Right lobe of liver (tissue), 6 donors: ENCODE data around the gene SPAG7. TPM values are rescaled to one million over a fixed set of nuclear protein-coding genes. Genes with fewer than 3 reads are reported as not detected.
A peak's percentile ranks its signal among the peaks of the same experiment; 100 is the strongest.
"Not testable (repeated sequence)": the region's sequence is repeated elsewhere in the genome, so short reads cannot be mapped to it uniquely, and the experiment has no call there.

Experiments used
- ATAC-seq, 4 donors: fragments of 200-7000 bp; cut with Tn5 transposase; one replicate each; pipeline ENCODE4 v1.9.1; 2020; ENCODE audit warnings: mild to moderate bottlenecking in 4 of 4, moderate library complexity in 4 of 4
- DNase-seq, 3 donors: peaks; one replicate each; pipeline ENCODE4 v3.0.0-alpha.2; 2020
- H3K27ac ChIP-seq, 3 donors: fragments of 200-600 bp; one replicate each; pipeline ENCODE4 v1.8.0; 2022
- H3K27me3 ChIP-seq, 2 donors: fragments of 200-600 bp; one replicate each; pipeline ENCODE4 v1.8.0; 2022
- H3K36me3 ChIP-seq, 4 donors: fragments of 200-600 bp; sonication (generic) in 1 of 4; one replicate each; pipeline versions ENCODE4 v1.5.1 to v1.8.0; 2017 to 2022; ENCODE audit warnings: control low read depth in 1 of 4
- H3K4me1 ChIP-seq, 4 donors: fragments of 200-600 bp; sonication (generic) in 1 of 4; one replicate each; pipeline versions ENCODE4 v1.5.1 to v1.8.0; 2017 to 2022; ENCODE audit warnings: control low read depth in 1 of 4
- H3K4me3 ChIP-seq, 3 donors: fragments of 200-600 bp; one replicate each; pipeline ENCODE4 v1.8.0; 2022
- H3K9me3 ChIP-seq, 4 donors: fragments of 200-600 bp; sonication (generic) in 1 of 4; one replicate each; pipeline versions ENCODE4 v1.5.1 to v1.8.0; 2017 to 2022; ENCODE audit warnings: control low read depth in 1 of 4
- POLR2A ChIP-seq: fragments of 450-650 bp; IDR thresholded peaks from one replicate; pipeline ENCODE4 v1.6.1; 2017; ENCODE audit warnings: antibody characterized with exemption, mild to moderate bottlenecking
- WGBS: methylation state at CpG from one replicate; pipeline ENCODE4 v1.1.6; 2018; ENCODE audit warnings: low coverage, low lambda C conversion rate; ENCODE audit not compliant: insufficient coverage; ENCODE audit errors: missing lambda C conversion rate; 5-methylcytosine and 5-hydroxymethylcytosine counted together
- intact Hi-C, 2 donors: fragments of 100-400 bp; cut with DNase I; formaldehyde crosslinking; loops; one replicate each; pipeline versions ENCODE4 v1.11.2 to v1.14.1; 2022
- total RNA-seq, 6 experiments: library from RNA; depleted of rRNA in 2 of 6; stranded (reverse); fragments of >200 nt in 2 of 6; fragmentation: NEBNext Ultra II Directional in 3 of 6; extraction: Animal tissue kit (Norgen Biotek cat#: 25700) in 3 of 6; gene quantifications; one replicate each; pipeline versions ENCODE4 v1.1.0 to v1.2.4, GENCODE V29; 2016 to 2023
- TF ChIP-seq, protein P1 (sequence below), 4 donors: fragments of 200-600 bp in 3 of 4; fragments of 450-650 bp in 1 of 4; IDR thresholded peaks; one replicate each; pipeline versions ENCODE4 v1.5.1 to v1.8.0; 2016 to 2022; ENCODE audit warnings: antibody characterized with exemption in 4 of 4, mild to moderate bottlenecking in 2 of 4
- donor health status: DM: no; HTN: yes; CAD: no.
- donor health status: DM: no; HTN: no; CAD: no.
- donor health status: DM: no; HTN: no; CAD: no.
- donor health status: DM: no; HTN: yes; CAD: no.
- donor health status: DM: no; HTN: yes; CAD: no.

SPAG7 gene
- total RNA-seq, 6 experiments from 2014 or later, result 22.3 to 33.9 (median 26.4) TPM

DNA sequence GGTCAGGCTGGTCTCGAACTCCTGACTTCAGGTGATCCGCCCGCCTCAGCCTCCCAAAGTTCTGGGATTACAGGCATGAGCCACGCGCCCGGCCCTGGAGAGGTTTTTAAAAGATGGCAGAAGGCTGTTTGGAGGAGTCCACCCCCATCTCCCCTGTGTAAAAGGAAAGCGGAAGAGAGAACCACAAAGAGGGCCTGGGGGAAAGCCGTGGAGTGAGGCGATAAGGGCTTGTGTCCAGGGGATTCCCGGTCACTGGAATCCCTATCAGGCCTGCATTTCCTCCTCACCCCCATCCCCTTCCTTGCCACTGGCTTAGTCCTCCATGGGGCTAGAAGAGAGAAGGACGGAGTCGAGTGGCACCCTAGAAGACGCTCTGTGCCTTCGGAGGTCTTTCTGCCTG, 35.7 kb downstream of the SPAG7 start, which contains the start of gene GP1BA:
TSS of gene GP1BA (plus strand) at position 315 of the 400 bp plus-strand sequence. CDS start 328 bp downstream, outside the sequence.
- intact Hi-C loops, result no loop called here
- 77% methylated on average over 13 of the region's 14 CpGs for WGBS
- Histone ChIP-seq H3K27ac (no peak within 1 kb of the TSS), H3K4me3 (no peak within 1 kb of the TSS), H3K27me3 (no peaks in the 10 kb centered on the region), H3K36me3 (peaks cover 0 to 5% (median 0%) of the 10 kb centered on the region in 4 donors), H3K4me1 (peaks cover 0 to 13% (median 5%) of the 10 kb centered on the region in 4 donors), H3K9me3 (no peaks in the 10 kb centered on the region)
- ATAC-seq (peak in 1 of 4 donors; percentile 41), DNase-seq (no peak)
- TF ChIP-seq, protein P1, sequence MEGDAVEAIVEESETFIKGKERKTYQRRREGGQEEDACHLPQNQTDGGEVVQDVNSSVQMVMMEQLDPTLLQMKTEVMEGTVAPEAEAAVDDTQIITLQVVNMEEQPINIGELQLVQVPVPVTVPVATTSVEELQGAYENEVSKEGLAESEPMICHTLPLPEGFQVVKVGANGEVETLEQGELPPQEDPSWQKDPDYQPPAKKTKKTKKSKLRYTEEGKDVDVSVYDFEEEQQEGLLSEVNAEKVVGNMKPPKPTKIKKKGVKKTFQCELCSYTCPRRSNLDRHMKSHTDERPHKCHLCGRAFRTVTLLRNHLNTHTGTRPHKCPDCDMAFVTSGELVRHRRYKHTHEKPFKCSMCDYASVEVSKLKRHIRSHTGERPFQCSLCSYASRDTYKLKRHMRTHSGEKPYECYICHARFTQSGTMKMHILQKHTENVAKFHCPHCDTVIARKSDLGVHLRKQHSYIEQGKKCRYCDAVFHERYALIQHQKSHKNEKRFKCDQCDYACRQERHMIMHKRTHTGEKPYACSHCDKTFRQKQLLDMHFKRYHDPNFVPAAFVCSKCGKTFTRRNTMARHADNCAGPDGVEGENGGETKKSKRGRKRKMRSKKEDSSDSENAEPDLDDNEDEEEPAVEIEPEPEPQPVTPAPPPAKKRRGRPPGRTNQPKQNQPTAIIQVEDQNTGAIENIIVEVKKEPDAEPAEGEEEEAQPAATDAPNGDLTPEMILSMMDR (IDR thresholded peaks at IDR 0.05), result no peak
- TF ChIP-seq POLR2A, result no peak

DNA sequence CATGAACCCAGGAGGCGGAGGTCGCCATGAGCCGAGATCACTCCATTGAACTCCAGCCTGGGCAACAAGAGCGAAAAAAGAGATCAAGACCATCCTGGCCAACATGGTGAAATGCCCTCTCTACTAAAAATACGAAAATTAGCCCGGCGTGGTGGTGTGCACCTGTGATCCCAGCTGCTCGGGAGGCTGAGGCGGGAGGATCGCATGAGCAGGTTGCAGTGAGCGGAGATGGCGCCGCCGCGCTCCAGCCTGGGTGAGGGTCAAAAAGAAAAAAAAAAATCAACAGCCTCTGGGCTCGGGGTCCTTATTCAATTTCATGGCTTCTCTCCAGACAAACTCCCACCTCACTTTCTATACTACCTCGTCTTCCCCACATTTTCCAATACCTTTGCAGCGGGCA, 38.7 kb downstream of the SPAG7 start:
- intact Hi-C loops, result no loop called here
- Histone ChIP-seq H3K27ac (no peak overlapping the region), H3K4me1 (peaks cover 0 to under 1% (median 0%) of the 10 kb centered on the region in 4 donors), H3K27me3 (no peaks in the 10 kb centered on the region), H3K4me3 (no peak overlapping the region), H3K9me3 (no peaks in the 10 kb centered on the region), H3K36me3 (no peaks in the 10 kb centered on the region)
- WGBS, result 92% methylated on average over 18 of the region's 18 CpGs
- DNase-seq (no peak), ATAC-seq (no peak)
- no peak for TF ChIP-seq POLR2A
- TF ChIP-seq, protein P1 (IDR thresholded peaks at IDR 0.05), result no peak

DNA sequence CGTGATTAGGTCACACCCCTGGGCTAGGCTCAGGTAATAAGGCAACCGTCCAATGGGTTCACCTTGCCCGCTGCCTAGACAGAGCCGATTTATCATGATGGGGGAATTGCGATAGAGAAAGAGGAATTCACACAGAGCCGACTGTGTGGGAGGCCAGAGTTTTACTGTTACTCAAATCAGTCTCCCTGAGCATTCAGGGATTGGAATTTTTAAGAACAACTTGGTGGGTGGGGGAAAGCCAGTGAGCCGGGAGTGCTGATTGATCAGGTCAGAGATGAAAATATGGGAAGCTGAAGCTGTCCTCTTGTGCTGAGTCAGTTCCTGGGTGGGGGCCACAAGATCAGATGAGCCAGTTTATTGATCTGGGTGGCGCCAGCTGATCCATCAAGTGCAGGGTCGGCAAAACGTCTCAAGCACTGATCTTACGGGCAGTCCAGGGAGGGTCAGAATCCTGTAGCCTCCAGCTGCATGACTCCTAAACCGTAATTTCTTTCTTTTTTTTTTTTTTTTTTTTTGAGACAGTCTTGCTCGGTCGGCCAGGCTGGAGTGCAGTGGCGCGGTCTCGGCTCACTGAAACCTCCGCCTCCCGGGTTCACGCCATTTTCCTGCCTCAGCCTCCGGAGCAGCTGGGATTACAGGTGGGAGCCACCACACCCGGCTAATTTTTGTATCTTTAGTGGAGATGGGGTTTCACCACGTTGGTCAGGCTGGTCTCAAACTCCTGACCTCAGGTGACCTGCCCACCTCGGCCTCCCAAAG, 40.9 kb downstream of the SPAG7 start:
- H3K27me3 ChIP-seq, H3K36me3 ChIP-seq, ATAC-seq, H3K27ac ChIP-seq, H3K4me3 ChIP-seq, H3K4me1 ChIP-seq, intact Hi-C loops, H3K9me3 ChIP-seq: not testable (repeated sequence)
- 43% methylated on average over 14 of the region's 24 CpGs for WGBS
- DNase-seq, result peak in 1 of 3 donors; percentile 20

DNA sequence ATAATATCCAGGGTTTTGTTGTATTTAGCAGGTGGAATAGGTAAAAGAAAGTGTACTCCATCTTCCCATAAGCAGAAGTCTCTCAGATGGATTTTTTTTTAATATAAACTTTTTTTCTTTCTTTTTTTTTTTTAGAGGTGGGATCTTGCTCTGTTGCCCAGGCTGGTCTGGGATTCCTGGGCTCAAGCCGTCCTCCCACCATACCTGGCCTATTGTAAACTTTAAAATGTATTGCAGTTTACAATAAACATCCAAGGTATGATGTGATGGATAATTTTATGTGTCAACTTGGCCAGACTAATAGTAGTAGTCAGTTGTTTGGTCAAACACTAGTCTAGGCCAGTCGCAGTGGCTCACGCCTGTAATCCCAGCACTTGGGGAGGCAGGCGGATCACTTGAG, 46.3 kb downstream of the SPAG7 start:
- H3K4me1 ChIP-seq, result peaks cover 0 to 27% (median 3%) of the 10 kb centered on the region in 4 donors
- H3K4me3 ChIP-seq, result peak overlapping the region in 1 of 3 donors; percentile 7
- 76% methylated on average over 4 of the region's 4 CpGs for WGBS
- no peaks in the 10 kb centered on the region for H3K9me3 ChIP-seq
- DNase-seq, result no peak
- no peak for ATAC-seq
- no peaks in the 10 kb centered on the region for H3K36me3 ChIP-seq
- no peaks in the 10 kb centered on the region for H3K27me3 ChIP-seq
- intact Hi-C loops, result no loop called here
- peak overlapping the region; percentile 45 to 80 (median 78) for H3K27ac ChIP-seq
- no peak for TF ChIP-seq POLR2A
- TF ChIP-seq, protein P1 (IDR thresholded peaks at IDR 0.05), result no peak

DNA sequence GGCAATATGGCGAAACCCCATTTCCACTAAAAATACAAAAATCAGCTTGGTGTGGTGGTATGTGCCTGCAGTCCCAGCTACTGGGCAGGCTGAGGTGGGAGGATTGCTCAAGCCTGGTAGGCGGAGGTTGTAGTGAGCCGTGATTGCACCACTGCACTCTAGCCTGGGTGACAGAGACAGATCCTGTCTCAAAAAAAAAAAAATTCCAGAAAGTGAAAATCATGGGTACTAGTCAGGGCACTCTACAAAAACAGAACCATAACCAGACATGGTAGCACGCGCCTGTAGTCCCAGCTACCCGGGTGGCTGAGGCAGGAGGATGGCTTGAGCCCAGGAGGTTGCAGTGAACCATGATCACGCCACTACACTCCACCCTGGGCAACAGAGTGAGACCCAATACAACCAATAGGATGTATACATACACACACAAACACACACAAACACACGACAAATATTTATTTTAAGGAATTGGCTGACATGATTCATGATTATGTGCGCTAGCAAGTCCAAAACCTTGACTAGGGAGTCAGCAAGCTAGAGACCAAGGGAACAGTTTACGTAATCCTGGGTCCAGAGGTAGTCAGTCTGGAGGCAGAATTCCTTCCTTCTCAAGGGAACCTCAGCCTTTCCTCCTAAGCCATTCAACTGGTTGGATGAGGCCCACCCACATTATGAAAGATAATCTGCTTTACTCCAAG, 47.1 kb downstream of the SPAG7 start:
- peaks cover 0 to 27% (median 3%) of the 10 kb centered on the region in 4 donors for H3K4me1 ChIP-seq
- no peaks in the 10 kb centered on the region for H3K36me3 ChIP-seq
- ATAC-seq (peak; percentile 91 to 95 (median 93)), DNase-seq (peak; percentile 75 to 86 (median 83))
- intact Hi-C loops, result no loop called here
- no peaks in the 10 kb centered on the region for H3K9me3 ChIP-seq
- H3K27me3 ChIP-seq, result no peaks in the 10 kb centered on the region
- peak overlapping the region in 1 of 3 donors; percentile 7 for H3K4me3 ChIP-seq
- peak overlapping the region; percentile 45 to 80 (median 78) for H3K27ac ChIP-seq
- TF ChIP-seq POLR2A, result peak; percentile 45
- TF ChIP-seq, protein P1 (IDR thresholded peaks at IDR 0.05), result no peak
- WGBS, result 11% methylated on average over 10 of the region's 10 CpGs
